CD8-positive, alpha-beta memory T cell (primary cell): ENCODE results near the gene HSPBP1. TPM values are rescaled to one million over a fixed set of nuclear protein-coding genes. Genes with fewer than 3 reads are reported as not detected.

Experiments used
- CTCF ChIA-PET: fragments of 350-600 bp; sonication (Branson Sonifier 250); formaldehyde crosslinking; loops from one replicate; lab custom pipeline; 2021; ENCODE audit warnings: antibody characterized with exemption; lab: Charles Lee
- POLR2A ChIA-PET: fragments of 350-600 bp; sonication (Branson Sonifier 250); formaldehyde crosslinking; loops from one replicate; lab custom pipeline; 2021; ENCODE audit warnings: antibody characterized with exemption; lab: Charles Lee
- DNase-seq, 5 donors: peaks; one replicate each; pipeline versions ENCODE4 v3.0.0 to v3.0.0-alpha.2; 2020 to 2022; ENCODE audit warnings: mixed read lengths in 1 of 5
- H3K27ac ChIP-seq: one replicate; pipeline ENCODE4 v1.7.0; 2013; ENCODE audit warnings: low read depth, mild to moderate bottlenecking, low read length, moderate library complexity
- H3K27me3 ChIP-seq: 2 replicates; pipeline ENCODE4 v1.7.0; 2013; ENCODE audit warnings: low read length, mild to moderate bottlenecking; ENCODE audit not compliant: insufficient read depth, poor library complexity, severe bottlenecking
- H3K36me3 ChIP-seq: 2 replicates; pipeline ENCODE4 v1.7.0; 2013; ENCODE audit warnings: mild to moderate bottlenecking, low read length, moderate library complexity; ENCODE audit not compliant: insufficient read depth
- H3K4me1 ChIP-seq: 2 replicates; pipeline ENCODE4 v1.7.0; 2013; ENCODE audit warnings: mild to moderate bottlenecking, low read length, moderate library complexity; ENCODE audit not compliant: insufficient read depth
- H3K4me3 ChIP-seq: 2 replicates; pipeline ENCODE4 v1.7.0; 2013; ENCODE audit warnings: mild to moderate bottlenecking, low read length
- H3K9me3 ChIP-seq: 2 replicates; pipeline ENCODE4 v1.7.0; 2013; ENCODE audit warnings: mild to moderate bottlenecking, low read length
- H3K27ac Mint-ChIP-seq, 8 donors: one replicate each; pipeline ENCODE4 v1.8.0; 2020 to 2021; ENCODE audit warnings: mixed read lengths in 8 of 8, mild to moderate bottlenecking in 6 of 8, inconsistent platforms in 3 of 8, moderate library complexity in 3 of 8
- H3K27me3 Mint-ChIP-seq, 2 donors: one replicate each; pipeline ENCODE4 v1.8.0; 2020 to 2021; ENCODE audit warnings: mixed read lengths in 2 of 2, mild to moderate bottlenecking in 1 of 2, moderate library complexity in 1 of 2
- H3K36me3 Mint-ChIP-seq, 3 donors: one replicate each; pipeline ENCODE4 v1.8.0; 2020 to 2021; ENCODE audit warnings: mixed read lengths in 3 of 3, inconsistent platforms in 1 of 3, mild to moderate bottlenecking in 1 of 3
- H3K4me1 Mint-ChIP-seq, 3 donors: one replicate each; pipeline ENCODE4 v1.8.0; 2020 to 2021; ENCODE audit warnings: mixed read lengths in 3 of 3, inconsistent platforms in 1 of 3, mild to moderate bottlenecking in 1 of 3
- H3K4me3 Mint-ChIP-seq, 7 donors: one replicate each; pipeline ENCODE4 v1.8.0; 2020 to 2021; ENCODE audit warnings: mixed read lengths in 7 of 7, mild to moderate bottlenecking in 6 of 7, moderate library complexity in 4 of 7, inconsistent platforms in 2 of 7
- H3K9me3 Mint-ChIP-seq, 5 donors: one replicate each; pipeline ENCODE4 v1.8.0; 2020 to 2022; ENCODE audit warnings: mixed read lengths in 5 of 5, mild to moderate bottlenecking in 3 of 5, moderate library complexity in 2 of 5, inconsistent platforms in 1 of 5
- polyA plus RNA-seq: library from polyadenylated mRNA; unstranded; fragments of 300-500 nt; fragmentation: Illumina TruSeq; gene quantifications from one replicate; pipeline ENCODE4 v1.2.3, GENCODE V29; 2021
- total RNA-seq, 2 experiments: library from RNA; stranded (reverse); gene quantifications; one replicate each; pipeline ENCODE4 v1.2.3, GENCODE V29; 2021

HSPBP1 gene
- total and polyA plus RNA-seq, 3 experiments from 2014 or later, result 46.4 to 84.1 (median 82.9) TPM

DNA sequence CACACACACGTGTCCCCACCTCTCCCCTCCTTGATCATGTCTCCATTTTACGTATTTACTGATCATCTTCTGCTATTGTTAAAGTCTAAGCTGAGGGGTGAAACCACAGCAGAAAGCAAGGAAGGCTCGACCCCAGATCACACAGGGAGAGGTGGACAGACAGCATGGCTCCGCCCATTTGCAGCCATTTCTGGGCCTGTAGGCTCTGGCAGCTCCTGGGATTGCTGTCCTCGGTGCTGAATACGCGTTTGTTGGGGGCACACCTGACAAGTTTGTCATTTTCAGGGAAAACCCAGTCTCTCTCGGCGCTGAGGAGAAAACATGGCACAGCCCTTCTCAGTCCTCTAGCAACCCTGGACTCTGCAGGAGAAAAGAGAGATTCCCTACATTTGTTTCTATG is 59.4 kb downstream of the HSPBP1 start:
- H3K4me3 ChIP-seq, result no peak overlapping the region
- Mint-ChIP-seq H3K4me1 (peaks cover 9 to 14% (median 12%) of the 10 kb centered on the region in 3 donors), H3K36me3 (peaks cover 4 to 10% (median 6%) of the 10 kb centered on the region in 3 donors), H3K4me3 (no peak overlapping the region), H3K27ac (no peak overlapping the region), H3K9me3 (peaks cover 0 to 10% (median 4%) of the 10 kb centered on the region in 5 donors), H3K27me3 (peaks cover 2 to 7% of the 10 kb centered on the region in 2 donors)
- no peak overlapping the region for H3K27ac ChIP-seq
- H3K9me3 ChIP-seq, result no peaks in the 10 kb centered on the region
- H3K4me1 ChIP-seq, result peaks cover 12% of the 10 kb centered on the region
- ChIA-PET CTCF (interaction anchor here (0.8 to 1.0 kb wide), 2 partner anchors 158 to 283 kb away, joined by 3 read pairs; partner anchors contain the start of gene RDH13), POLR2A (no interaction called here)
- no peak for DNase-seq
- no peaks in the 10 kb centered on the region for H3K36me3 ChIP-seq
- H3K27me3 ChIP-seq, result no peaks in the 10 kb centered on the region

DNA sequence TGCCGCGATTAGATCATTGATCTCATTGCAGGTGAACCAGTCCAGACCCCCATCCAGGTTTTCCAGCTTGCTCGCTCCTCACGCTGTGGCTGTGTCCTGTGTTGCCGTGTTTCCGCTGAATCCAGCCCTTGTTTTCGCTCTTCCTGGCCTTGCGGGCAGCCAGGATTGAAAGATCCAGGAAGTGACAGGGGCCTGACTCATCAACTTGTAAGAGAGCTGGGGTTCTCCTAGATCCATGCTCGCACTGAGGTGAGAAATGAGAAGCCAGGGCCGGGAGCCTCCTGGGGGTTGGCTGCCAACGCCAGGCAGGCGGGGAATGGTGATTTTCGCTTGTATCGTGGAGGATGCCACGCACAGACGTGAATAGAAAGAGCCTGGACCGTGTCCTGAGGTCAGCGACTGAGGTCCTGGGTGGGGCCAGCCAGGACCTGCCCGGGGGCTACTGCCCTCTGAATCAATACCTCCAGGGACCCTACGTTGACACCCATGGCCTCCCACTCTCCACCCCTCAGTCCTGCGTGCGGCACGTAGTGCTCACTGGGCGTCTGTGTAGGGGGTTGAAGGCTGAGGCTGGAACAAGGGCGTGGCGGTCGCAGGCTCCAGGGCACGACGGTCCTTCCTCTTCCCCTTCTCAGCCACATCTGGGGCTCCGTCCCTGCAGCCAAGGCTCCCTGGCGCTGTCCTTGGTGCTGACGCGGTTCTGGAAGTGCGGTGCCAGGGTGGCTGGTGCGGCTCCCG is 63.3 kb downstream of the HSPBP1 start:
- Mint-ChIP-seq H3K4me3 (peak overlapping the region in 2 of 7 donors; percentile 38 to 44), H3K27ac (peak overlapping the region in 3 of 8 donors; percentile 14 to 56 (median 43)), H3K36me3 (peaks cover 0 to 11% (median 4%) of the 10 kb centered on the region in 3 donors), H3K4me1 (peaks cover 9 to 15% (median 12%) of the 10 kb centered on the region in 3 donors), H3K9me3 (peaks cover 11 to 18% (median 13%) of the 10 kb centered on the region in 5 donors), H3K27me3 (peaks cover 13 to 21% of the 10 kb centered on the region in 2 donors)
- H3K27ac ChIP-seq, result peak overlapping the region; percentile 44
- DNase-seq, result peak in 3 of 5 donors; percentile 10 to 30 (median 12)
- H3K4me1 ChIP-seq, result peaks cover 12% of the 10 kb centered on the region
- H3K36me3 ChIP-seq, result no peaks in the 10 kb centered on the region
- H3K9me3 ChIP-seq, result no peaks in the 10 kb centered on the region
- no peaks in the 10 kb centered on the region for H3K27me3 ChIP-seq
- ChIA-PET POLR2A (no interaction called here), CTCF (no interaction called here)
- no peak overlapping the region for H3K4me3 ChIP-seq

DNA sequence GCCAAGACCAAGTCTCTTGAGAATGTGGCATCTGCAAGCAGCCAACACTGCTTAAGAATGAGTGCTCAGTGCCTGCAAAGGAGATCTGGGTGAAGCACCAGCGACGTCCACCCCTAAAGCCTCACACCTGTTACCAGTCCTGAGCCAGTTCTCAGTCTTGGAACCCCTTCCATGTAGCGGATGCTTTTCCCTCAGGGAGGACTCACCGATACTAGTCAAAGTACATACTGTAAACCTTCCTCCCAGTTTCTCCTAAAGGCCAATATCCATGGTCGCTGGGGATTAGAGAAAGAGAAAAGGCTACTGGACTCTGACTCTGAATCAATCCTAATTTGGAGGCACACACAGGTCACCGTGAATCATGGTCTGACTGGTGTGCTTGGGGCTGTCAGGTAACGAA is 66.4 kb downstream of the HSPBP1 start:
- ChIA-PET CTCF (no interaction called here), POLR2A (no interaction called here)
- H3K4me1 ChIP-seq, result peaks cover 12% of the 10 kb centered on the region
- no peak overlapping the region for H3K4me3 Mint-ChIP-seq
- no peak for DNase-seq
- H3K9me3 ChIP-seq, result no peaks in the 10 kb centered on the region
- H3K36me3 Mint-ChIP-seq, result peaks cover 0 to 6% (median 0%) of the 10 kb centered on the region in 3 donors
- no peaks in the 10 kb centered on the region for H3K36me3 ChIP-seq
- no peak overlapping the region for H3K4me3 ChIP-seq
- no peak overlapping the region for H3K27ac ChIP-seq
- H3K27ac Mint-ChIP-seq, result no peak overlapping the region
- H3K4me1 Mint-ChIP-seq, result peaks cover 6 to 15% (median 12%) of the 10 kb centered on the region in 3 donors
- H3K27me3 ChIP-seq, result no peaks in the 10 kb centered on the region
- H3K9me3 Mint-ChIP-seq, result peaks cover 7 to 16% (median 13%) of the 10 kb centered on the region in 5 donors
- H3K27me3 Mint-ChIP-seq, result peaks cover 26 to 29% of the 10 kb centered on the region in 2 donors

DNA sequence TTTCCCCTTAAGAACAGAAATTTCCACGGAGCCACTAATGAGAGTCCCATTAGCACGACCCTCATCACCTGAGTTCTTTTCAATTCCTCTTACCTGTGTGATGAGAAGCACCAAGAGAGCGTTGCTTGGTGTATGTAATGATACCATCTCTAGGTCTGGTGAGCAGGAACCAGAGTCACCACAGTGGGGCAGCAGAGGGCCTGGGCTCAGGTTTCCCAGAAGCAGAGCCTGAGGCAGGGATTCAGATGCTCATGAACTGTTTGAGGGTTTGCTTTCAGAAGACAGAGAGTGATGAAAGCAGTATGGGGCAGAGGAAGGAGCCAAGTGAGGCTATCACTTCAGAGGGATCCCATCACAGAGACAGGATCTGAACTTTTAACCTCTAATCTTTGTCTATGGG is 67.5 kb downstream of the HSPBP1 start:
- Histone ChIP-seq H3K36me3 (no peaks in the 10 kb centered on the region), H3K4me3 (no peak overlapping the region), H3K27me3 (no peaks in the 10 kb centered on the region), H3K4me1 (peaks cover 12% of the 10 kb centered on the region), H3K27ac (no peak overlapping the region), H3K9me3 (no peaks in the 10 kb centered on the region)
- Mint-ChIP-seq H3K27ac (no peak overlapping the region), H3K27me3 (peaks cover 26 to 29% of the 10 kb centered on the region in 2 donors), H3K4me1 (peaks cover 6 to 12% (median 12%) of the 10 kb centered on the region in 3 donors), H3K9me3 (peaks cover 7 to 16% (median 13%) of the 10 kb centered on the region in 5 donors), H3K4me3 (peak overlapping the region in 1 of 7 donors; percentile 8), H3K36me3 (peaks cover 0 to 6% (median 0%) of the 10 kb centered on the region in 3 donors)
- DNase-seq, result peak in 1 of 5 donors; percentile 5
- POLR2A ChIA-PET, result no interaction called here
- CTCF ChIA-PET, result no interaction called here

Other genes starting within 250 kb of the HSPBP1 start
- gene GP6, start 241.8 kb downstream of the HSPBP1 start, total RNA-seq, result not detected
- gene GP6, start 241.8 kb downstream of the HSPBP1 start, polyA plus RNA-seq, result 0.21 TPM
- gene RDH13, start 217.0 kb downstream of the HSPBP1 start, total RNA-seq, result 10 to 100 TPM; 21.4 to 22.2 TPM
- 15.8 TPM for gene RDH13, start 217.0 kb downstream of the HSPBP1 start, polyA plus RNA-seq
- gene EPS8L1, start 204.2 kb downstream of the HSPBP1 start, total RNA-seq, result under 1 TPM; 0.27 to 0.74 TPM
- 0.28 TPM for gene EPS8L1, start 204.2 kb downstream of the HSPBP1 start, polyA plus RNA-seq
- gene PPP1R12C, start 162.5 kb downstream of the HSPBP1 start, total RNA-seq, result 10 to 100 TPM; 95.4 to 98.3 TPM
- gene PPP1R12C, start 162.5 kb downstream of the HSPBP1 start, polyA plus RNA-seq, result 7.7 TPM
- not detected for gene TNNT1, start 130.9 kb downstream of the HSPBP1 start, total RNA-seq
- gene TNNT1, start 130.9 kb downstream of the HSPBP1 start, polyA plus RNA-seq, result not detected
- gene TNNI3, start 122.4 kb downstream of the HSPBP1 start, total RNA-seq, result not detected
- gene TNNI3, start 122.4 kb downstream of the HSPBP1 start, polyA plus RNA-seq, result not detected
- under 1 TPM in 1 of 2 experiments, not detected in 1; 0.27 TPM for gene DNAAF3, start 113.5 kb downstream of the HSPBP1 start, total RNA-seq
- not detected for gene DNAAF3, start 113.5 kb downstream of the HSPBP1 start, polyA plus RNA-seq
- gene SYT5, start 99.8 kb downstream of the HSPBP1 start, total RNA-seq, result not detected
- 0.37 TPM for gene SYT5, start 99.8 kb downstream of the HSPBP1 start, polyA plus RNA-seq
- gene PTPRH, start 70.6 kb downstream of the HSPBP1 start, total RNA-seq, result not detected
- not detected for gene PTPRH, start 70.6 kb downstream of the HSPBP1 start, polyA plus RNA-seq
- 10 to 100 TPM in 1 of 2 experiments, 1 to 10 TPM in 1; 8.5 to 10.3 TPM for gene TMEM86B, start 51.3 kb downstream of the HSPBP1 start, total RNA-seq
- gene TMEM86B, start 51.3 kb downstream of the HSPBP1 start, polyA plus RNA-seq, result 2.9 TPM
- 100 to 1,000 TPM; 216 to 225 TPM for gene PPP6R1, start 21.1 kb downstream of the HSPBP1 start, total RNA-seq
- 143 TPM for gene PPP6R1, start 21.1 kb downstream of the HSPBP1 start, polyA plus RNA-seq
- gene BRSK1, start 3.9 kb upstream of the HSPBP1 start, total RNA-seq, result 1 to 10 TPM; 4.1 to 5.7 TPM
- 0.82 TPM for gene BRSK1, start 3.9 kb upstream of the HSPBP1 start, polyA plus RNA-seq
- under 1 TPM in 1 of 2 experiments, not detected in 1; 0.53 TPM for gene TMEM150B, start 45.2 kb upstream of the HSPBP1 start, total RNA-seq
- gene TMEM150B, start 45.2 kb upstream of the HSPBP1 start, polyA plus RNA-seq, result not detected
- gene KMT5C, start 59.8 kb upstream of the HSPBP1 start, total RNA-seq, result 10 to 100 TPM; 14.6 to 15.0 TPM
- 1.6 TPM for gene KMT5C, start 59.8 kb upstream of the HSPBP1 start, polyA plus RNA-seq
- not detected for gene COX6B2, start 74.6 kb upstream of the HSPBP1 start, total RNA-seq
- gene COX6B2, start 74.6 kb upstream of the HSPBP1 start, polyA plus RNA-seq, result not detected
- not detected for gene GARIN5B, start 83.2 kb upstream of the HSPBP1 start, total RNA-seq
- not detected for gene GARIN5B, start 83.2 kb upstream of the HSPBP1 start, polyA plus RNA-seq
- under 1 TPM; 0.27 to 0.37 TPM for gene IL11, start 90.4 kb upstream of the HSPBP1 start, total RNA-seq
- not detected for gene IL11, start 90.4 kb upstream of the HSPBP1 start, polyA plus RNA-seq
- gene TMEM190, start 96.7 kb upstream of the HSPBP1 start, total RNA-seq, result not detected
- not detected for gene TMEM190, start 96.7 kb upstream of the HSPBP1 start, polyA plus RNA-seq
- 10 to 100 TPM; 13.3 to 14.1 TPM for gene TMEM238, start 104.2 kb upstream of the HSPBP1 start, total RNA-seq
- gene TMEM238, start 104.2 kb upstream of the HSPBP1 start, polyA plus RNA-seq, result 1.9 TPM
- gene RPL28, start 105.8 kb upstream of the HSPBP1 start, total RNA-seq, result 1,000 to 10,000 TPM; 2,376 to 2,381 TPM
- gene RPL28, start 105.8 kb upstream of the HSPBP1 start, polyA plus RNA-seq, result 615 TPM
- 100 to 1,000 TPM; 263 to 291 TPM for gene UBE2S, start 127.7 kb upstream of the HSPBP1 start, total RNA-seq
- 42.5 TPM for gene UBE2S, start 127.7 kb upstream of the HSPBP1 start, polyA plus RNA-seq
- gene SHISA7, start 163.2 kb upstream of the HSPBP1 start, total RNA-seq, result not detected
- not detected for gene SHISA7, start 163.2 kb upstream of the HSPBP1 start, polyA plus RNA-seq
- 10 to 100 TPM; 33.7 to 38.8 TPM for gene ISOC2, start 181.5 kb upstream of the HSPBP1 start, total RNA-seq
- gene ISOC2, start 181.5 kb upstream of the HSPBP1 start, polyA plus RNA-seq, result 32.0 TPM
- gene C19orf85, start 184.6 kb upstream of the HSPBP1 start, total RNA-seq, result not detected
- gene C19orf85, start 184.6 kb upstream of the HSPBP1 start, polyA plus RNA-seq, result not detected
- gene ZNF628, start 196.5 kb upstream of the HSPBP1 start, total RNA-seq, result 1 to 10 TPM; 8.3 to 8.7 TPM
- gene ZNF628, start 196.5 kb upstream of the HSPBP1 start, polyA plus RNA-seq, result 0.36 TPM
- gene NAT14, start 205.1 kb upstream of the HSPBP1 start, total RNA-seq, result 10 to 100 TPM; 27.5 to 28.4 TPM
- gene NAT14, start 205.1 kb upstream of the HSPBP1 start, polyA plus RNA-seq, result 7.0 TPM
- gene SSC5D, start 208.3 kb upstream of the HSPBP1 start, total RNA-seq, result 1 to 10 TPM in 1 of 2 experiments, under 1 TPM in 1; 0.35 to 1.2 TPM
- gene SSC5D, start 208.3 kb upstream of the HSPBP1 start, polyA plus RNA-seq, result not detected